Tibial nerve (tissue), 4 donors: ENCODE data around the gene PLD2. TPM values are rescaled to one million over a fixed set of nuclear protein-coding genes. Genes with fewer than 3 reads are reported as not detected.
A peak's percentile ranks its signal among the peaks of the same experiment; 100 is the strongest.

Experiments used
- DNase-seq, 2 donors: peaks; one replicate each; pipeline ENCODE4 v3.0.0-alpha.2; 2019; ENCODE audit warnings: low spot score in 2 of 2
- H3K27ac ChIP-seq, 4 donors: fragments of 200-600 bp; sonication (generic) in 3 of 4; one replicate each; pipeline ENCODE4 v1.5.1; 2017 to 2019; ENCODE audit warnings: mild to moderate bottlenecking in 1 of 4
- H3K27me3 ChIP-seq, 2 donors: fragments of 200-600 bp; sonication (generic) in 1 of 2; one replicate each; pipeline versions ENCODE4 v1.5.1 to v1.6.0; 2017 to 2019
- H3K36me3 ChIP-seq, 3 donors: fragments of 200-600 bp; sonication (generic); one replicate each; pipeline ENCODE4 v1.5.1; 2018 to 2019
- H3K4me1 ChIP-seq, 4 donors: fragments of 200-600 bp; sonication (generic) in 3 of 4; one replicate each; pipeline ENCODE4 v1.5.1; 2017 to 2019
- H3K4me3 ChIP-seq, 4 donors: fragments of 200-600 bp; sonication (generic) in 3 of 4; one replicate each; pipeline ENCODE4 v1.5.1; 2017 to 2019; ENCODE audit warnings: mild to moderate bottlenecking in 1 of 4, moderate library complexity in 1 of 4
- H3K9me3 ChIP-seq, 4 donors: fragments of 200-600 bp; sonication (generic) in 3 of 4; one replicate each; pipeline ENCODE4 v1.5.1; 2017 to 2019
- CTCF ChIP-seq, 5 experiments: fragments of 200-600 bp in 3 of 5; fragments of 450-650 bp in 2 of 5; sonication (generic) in 3 of 5; IDR thresholded peaks; one replicate each; pipeline ENCODE4 v1.5.1; 2016 to 2019; ENCODE audit warnings: antibody characterized with exemption in 5 of 5, mild to moderate bottlenecking in 3 of 5, moderate library complexity in 2 of 5
- EP300 ChIP-seq, 2 donors: sonication (generic); formaldehyde crosslinking; IDR thresholded peaks; one replicate each; pipeline ENCODE4 v1.6.1; 2017; ENCODE audit warnings: antibody characterized with exemption in 2 of 2, mild to moderate bottlenecking in 1 of 2
- POLR2A ChIP-seq, 2 donors: fragments of 450-650 bp; IDR thresholded peaks; one replicate each; pipeline ENCODE4 v1.6.1; 2017; ENCODE audit warnings: antibody characterized with exemption in 2 of 2, mild to moderate bottlenecking in 2 of 2, moderate library complexity in 2 of 2
- WGBS, 2 donors: methylation state at CpG; one replicate each; pipeline ENCODE4 v1.1.5; 2018; 5-methylcytosine and 5-hydroxymethylcytosine counted together
- total RNA-seq, 4 donors: library from RNA; depleted of rRNA; stranded (reverse); fragments of >200 nt; gene quantifications; one replicate each; pipeline ENCODE4 v1.1.0, GENCODE V29; 2016

Gene PLD2
- total RNA-seq, 4 donors from 2014 or later: 17.2 to 63.0 (median 30.1) TPM

GRCh38 chr17:4780325-4780955, 26.5 kb upstream of the PLD2 start:
- no peak for TF ChIP-seq CTCF (IDR thresholded peaks at IDR 0.05)
- Histone ChIP-seq H3K27me3 (peaks cover 0 to 58% of the 10 kb centered on the region in 2 donors), H3K9me3 (no peaks in the 10 kb centered on the region), H3K27ac (no peak overlapping the region), H3K4me1 (peaks cover 0 to 5% (median under 1%) of the 10 kb centered on the region in 4 donors), H3K4me3 (no peak overlapping the region), H3K36me3 (no peaks in the 10 kb centered on the region)
- 79 to 87% methylated on average over 11 of the region's 11 CpGs for WGBS, 2 donors
- DNase-seq: no peak

GRCh38 chr17:4782652-4783051, 24.3 kb upstream of the PLD2 start:
- 35 to 39% methylated on average over 27 to 28 of the region's 28 CpGs for WGBS, 2 donors
- Histone ChIP-seq H3K27me3 (peaks cover 0 to 63% of the 10 kb centered on the region in 2 donors), H3K4me3 (no peak overlapping the region), H3K4me1 (peaks cover 0 to 27% (median 14%) of the 10 kb centered on the region in 4 donors), H3K9me3 (no peaks in the 10 kb centered on the region), H3K36me3 (no peaks in the 10 kb centered on the region), H3K27ac (no peak overlapping the region)
- TF ChIP-seq EP300 (IDR thresholded peaks at IDR 0.05) (no peak), POLR2A (IDR thresholded peaks at IDR 0.05) (no peak), CTCF (IDR thresholded peaks at IDR 0.05) (no peak)
- DNase-seq: no peak

GRCh38 chr17:4785311-4786105, 21.4 kb upstream of the PLD2 start:
- 10 to 17% methylated on average over 43 to 49 of the region's 61 CpGs for WGBS, 2 donors
- no peak for DNase-seq
- H3K27me3 ChIP-seq: peaks cover 0 to 55% of the 10 kb centered on the region in 2 donors
- H3K36me3 ChIP-seq: no peaks in the 10 kb centered on the region
- peak overlapping the region in 2 of 4 donors; percentile 21 to 35 for H3K4me3 ChIP-seq
- H3K4me1 ChIP-seq: peaks cover 0 to 48% (median 25%) of the 10 kb centered on the region in 4 donors
- no peaks in the 10 kb centered on the region for H3K9me3 ChIP-seq
- H3K27ac ChIP-seq: no peak overlapping the region
- no peak for TF ChIP-seq CTCF (IDR thresholded peaks at IDR 0.05)
- TF ChIP-seq EP300 (IDR thresholded peaks at IDR 0.05): no peak
- no peak for TF ChIP-seq POLR2A (IDR thresholded peaks at IDR 0.05)

GRCh38 chr17:4786106-4786511, 20.8 kb upstream of the PLD2 start, which contains the start of gene VMO1:
Gene VMO1 (minus strand): TSS chr17:4786364. CDS start chr17:4786352, 12 bp downstream.
- Histone ChIP-seq H3K4me3 (peak within 1 kb of the TSS in 2 of 4 donors; percentile 21 to 35), H3K27ac (peak within 1 kb of the TSS in 1 of 4 donors; percentile 43), H3K4me1 (peaks cover 0 to 48% (median 27%) of the 10 kb centered on the region in 4 donors), H3K36me3 (no peaks in the 10 kb centered on the region), H3K27me3 (peaks cover 0 to 49% of the 10 kb centered on the region in 2 donors), H3K9me3 (no peaks in the 10 kb centered on the region)
- TF ChIP-seq POLR2A (IDR thresholded peaks at IDR 0.05): no peak
- TF ChIP-seq CTCF (IDR thresholded peaks at IDR 0.05): no peak
- TF ChIP-seq EP300 (IDR thresholded peaks at IDR 0.05): no peak
- 4 to 6% methylated on average over 19 to 21 of the region's 24 CpGs for WGBS, 2 donors
- DNase-seq: no peak

- no peaks in the 10 kb centered on the region for H3K36me3 ChIP-seq
- H3K9me3 ChIP-seq: no peaks in the 10 kb centered on the region
- H3K4me1 ChIP-seq: peaks cover 0 to 48% (median 27%) of the 10 kb centered on the region in 4 donors
- peak overlapping the region in 1 of 4 donors; percentile 35 for H3K4me3 ChIP-seq
- TF ChIP-seq POLR2A (IDR thresholded peaks at IDR 0.05): no peak
- no peak for TF ChIP-seq CTCF (IDR thresholded peaks at IDR 0.05)
- no peak for TF ChIP-seq EP300 (IDR thresholded peaks at IDR 0.05)
- WGBS, 2 donors: 12 to 25% methylated on average over 6 of the region's 6 CpGs
- no peak for DNase-seq
- H3K27me3 ChIP-seq: peaks cover 0 to 45% of the 10 kb centered on the region in 2 donors
- H3K27ac ChIP-seq: peak overlapping the region in 1 of 4 donors; percentile 43
These were observed 20.4 kb upstream of the PLD2 start for GRCh38 chr17:4786516-4786915.
